ENCODE results near the gene DDX17. TPM values are rescaled to one million over a fixed set of nuclear protein-coding genes. Genes with fewer than 3 reads are reported as not detected.

The DDX17 gene
- polyA plus RNA-seq, 1 experiment, result 426 TPM

DNA sequence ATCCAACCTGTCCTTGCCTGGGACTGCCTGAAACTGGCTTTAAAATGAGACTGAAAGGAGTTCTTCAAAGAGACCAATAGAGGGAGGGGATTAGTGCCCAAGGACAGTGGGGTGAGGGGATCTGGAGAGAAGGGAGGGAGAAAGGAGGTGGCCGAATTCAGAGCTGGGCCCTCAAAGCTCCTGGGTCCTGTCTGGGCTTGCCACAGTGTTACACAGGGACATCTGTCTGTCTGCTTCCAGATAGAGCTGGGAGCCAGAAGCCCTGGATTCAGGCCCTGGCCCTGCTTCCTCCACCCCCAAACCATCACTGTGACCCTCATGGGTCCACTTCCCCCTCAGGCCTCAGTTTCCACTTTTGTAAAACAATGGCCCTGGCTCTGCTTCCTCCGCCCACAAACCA lies 54.7 kb downstream of the DDX17 start:
- H3K4me3 ChIP-seq (ENCODE audit: low read depth, low read length), result no peak overlapping the region
- no peaks in the 10 kb centered on the region; the same call in 1 of the 2 replicates for H3K9me3 ChIP-seq (ENCODE audit: control insufficient read depth, insufficient read depth, low read length)
- ChIA-PET CTCF (no interaction called here), POLR2A (no interaction called here)
- no peak overlapping the region for H3K27ac ChIP-seq (ENCODE audit: low read depth, low read length)
- H3K27me3 ChIP-seq (ENCODE audit: control insufficient read depth, insufficient read depth, low read length), result peaks cover 65% of the 10 kb centered on the region
- TF ChIP-seq, protein P1, sequence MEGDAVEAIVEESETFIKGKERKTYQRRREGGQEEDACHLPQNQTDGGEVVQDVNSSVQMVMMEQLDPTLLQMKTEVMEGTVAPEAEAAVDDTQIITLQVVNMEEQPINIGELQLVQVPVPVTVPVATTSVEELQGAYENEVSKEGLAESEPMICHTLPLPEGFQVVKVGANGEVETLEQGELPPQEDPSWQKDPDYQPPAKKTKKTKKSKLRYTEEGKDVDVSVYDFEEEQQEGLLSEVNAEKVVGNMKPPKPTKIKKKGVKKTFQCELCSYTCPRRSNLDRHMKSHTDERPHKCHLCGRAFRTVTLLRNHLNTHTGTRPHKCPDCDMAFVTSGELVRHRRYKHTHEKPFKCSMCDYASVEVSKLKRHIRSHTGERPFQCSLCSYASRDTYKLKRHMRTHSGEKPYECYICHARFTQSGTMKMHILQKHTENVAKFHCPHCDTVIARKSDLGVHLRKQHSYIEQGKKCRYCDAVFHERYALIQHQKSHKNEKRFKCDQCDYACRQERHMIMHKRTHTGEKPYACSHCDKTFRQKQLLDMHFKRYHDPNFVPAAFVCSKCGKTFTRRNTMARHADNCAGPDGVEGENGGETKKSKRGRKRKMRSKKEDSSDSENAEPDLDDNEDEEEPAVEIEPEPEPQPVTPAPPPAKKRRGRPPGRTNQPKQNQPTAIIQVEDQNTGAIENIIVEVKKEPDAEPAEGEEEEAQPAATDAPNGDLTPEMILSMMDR (IDR thresholded peaks at IDR 0.05; ENCODE audit: low read depth, low read length), result no peak
- DNase-seq (ENCODE audit: low read depth, low spot score), result no peak

DNA sequence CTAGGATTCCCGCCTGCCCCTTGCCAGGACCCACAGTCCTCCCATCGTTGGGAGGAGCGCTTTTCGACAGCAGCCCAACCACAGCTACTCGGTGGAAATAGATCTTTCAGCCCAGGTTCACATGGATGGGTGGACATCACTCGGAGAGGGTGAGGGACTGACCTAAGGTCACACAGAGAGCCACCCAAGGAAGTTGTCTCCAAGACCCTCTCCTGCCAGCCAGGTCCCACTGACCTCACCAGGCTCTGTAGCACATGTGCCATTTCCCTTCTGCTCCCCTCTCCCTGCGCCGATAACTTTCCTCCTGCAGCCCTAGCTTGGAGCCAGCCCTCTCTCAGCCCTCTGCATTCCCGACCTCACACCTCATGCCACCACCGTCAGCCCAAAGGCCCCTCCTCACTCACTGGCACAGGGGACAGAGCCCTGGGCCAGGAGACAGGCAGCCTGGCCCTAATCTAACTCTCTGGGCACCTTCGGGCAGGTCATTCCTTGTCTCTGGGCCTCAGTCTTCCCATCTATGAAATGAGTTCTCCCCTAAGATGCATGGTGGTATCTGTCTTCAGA lies 55.8 kb downstream of the DDX17 start:
- ChIA-PET POLR2A (no interaction called here), CTCF (no interaction called here)
- TF ChIP-seq, protein P1 (IDR thresholded peaks at IDR 0.05; ENCODE audit: low read depth, low read length), result no peak
- no peaks in the 10 kb centered on the region; the same call in 1 of the 2 replicates for H3K9me3 ChIP-seq (ENCODE audit: control insufficient read depth, insufficient read depth, low read length)
- DNase-seq (ENCODE audit: low read depth, low spot score), result no peak
- H3K4me3 ChIP-seq (ENCODE audit: low read depth, low read length), result no peak overlapping the region
- H3K27ac ChIP-seq (ENCODE audit: low read depth, low read length), result no peak overlapping the region
- peaks cover 60% of the 10 kb centered on the region for H3K27me3 ChIP-seq (ENCODE audit: control insufficient read depth, insufficient read depth, low read length)

DNA sequence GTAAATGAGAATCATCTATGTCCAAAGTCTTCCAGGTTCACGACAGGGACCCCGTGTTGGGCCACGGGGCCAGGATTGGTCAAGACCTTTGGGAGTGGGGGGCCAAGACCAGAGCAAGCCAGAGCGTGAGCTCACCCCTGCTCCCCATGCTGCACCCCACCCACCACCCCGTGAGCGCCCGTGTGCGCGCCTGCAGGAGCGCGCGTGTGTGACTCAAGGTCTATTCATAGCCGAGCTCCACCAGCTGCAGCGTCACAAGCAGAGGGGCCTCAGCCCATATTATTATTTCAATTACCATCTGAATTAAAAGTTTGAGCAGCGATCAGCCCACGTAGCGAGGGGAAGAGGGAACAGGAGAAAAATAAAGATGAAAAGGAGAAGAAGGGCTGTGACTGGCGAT lies 56.3 kb downstream of the DDX17 start:
- peaks cover 65% of the 10 kb centered on the region for H3K27me3 ChIP-seq (ENCODE audit: control insufficient read depth, insufficient read depth, low read length)
- ChIA-PET POLR2A (no interaction called here), CTCF (no interaction called here)
- H3K27ac ChIP-seq (ENCODE audit: low read depth, low read length), result no peak overlapping the region
- no peak for DNase-seq (ENCODE audit: low read depth, low spot score)
- H3K9me3 ChIP-seq (ENCODE audit: control insufficient read depth, insufficient read depth, low read length), result no peaks in the 10 kb centered on the region; the same call in 1 of the 2 replicates
- no peak overlapping the region for H3K4me3 ChIP-seq (ENCODE audit: low read depth, low read length)
- TF ChIP-seq, protein P1 (IDR thresholded peaks at IDR 0.05; ENCODE audit: low read depth, low read length), result no peak

DNA sequence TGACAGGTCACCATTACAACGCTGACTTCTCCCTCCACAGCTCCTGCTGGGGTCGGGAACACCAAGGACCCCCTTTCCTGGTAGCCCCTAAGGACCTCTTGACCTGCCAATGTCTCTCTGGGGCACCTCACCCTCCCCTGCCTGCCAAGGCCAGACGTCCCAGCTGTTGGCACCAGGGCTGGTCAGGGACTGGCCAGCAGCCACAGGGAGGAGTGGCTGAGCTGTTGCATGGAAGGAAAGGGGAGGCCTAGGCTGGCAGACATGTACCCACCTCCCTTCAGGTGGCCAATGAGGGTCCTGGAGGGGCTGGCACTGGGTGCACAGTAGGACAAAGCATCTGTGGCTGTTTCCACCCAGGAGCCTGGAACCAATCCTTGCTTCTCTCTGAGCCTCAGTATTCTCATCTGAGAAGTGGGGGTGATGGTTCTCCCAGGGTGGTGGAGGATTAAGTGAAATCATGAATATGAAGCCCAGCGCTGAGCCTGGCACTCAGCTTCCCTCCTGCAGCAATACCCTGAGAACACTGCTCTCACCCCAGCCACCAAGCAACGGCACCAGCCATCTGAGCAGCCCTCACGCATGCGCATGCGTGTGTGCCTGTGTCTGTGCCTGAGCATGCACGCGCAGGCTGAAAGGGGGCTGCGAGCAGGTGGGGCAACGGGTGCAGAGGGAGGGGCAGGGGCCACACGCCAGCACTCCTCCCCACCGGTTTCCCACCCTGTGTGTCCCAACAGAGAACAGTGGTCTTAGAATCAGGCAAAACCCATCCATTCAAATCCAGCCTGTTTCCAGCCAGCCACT lies 57.0 kb downstream of the DDX17 start:
- CTCF ChIA-PET, result no interaction called here
- no peak overlapping the region for H3K4me3 ChIP-seq (ENCODE audit: low read depth, low read length)
- POLR2A ChIA-PET, result no interaction called here

More for the DNA sequence above, 57.0 kb downstream of the DDX17 start:
- H3K9me3 ChIP-seq (ENCODE audit: control insufficient read depth, insufficient read depth, low read length), result no peaks in the 10 kb centered on the region; the same call in 1 of the 2 replicates
- H3K27ac ChIP-seq (ENCODE audit: low read depth, low read length), result no peak overlapping the region
- TF ChIP-seq, protein P1 (IDR thresholded peaks at IDR 0.05; ENCODE audit: low read depth, low read length), result no peak
- H3K27me3 ChIP-seq (ENCODE audit: control insufficient read depth, insufficient read depth, low read length), result peaks cover 67% of the 10 kb centered on the region
- no peak for DNase-seq (ENCODE audit: low read depth, low spot score)

Data from AG04450 (cell line).